ENCODE results near the gene MDH1.
"Not testable (repeated sequence)": the region's sequence is repeated elsewhere in the genome, so short reads cannot be mapped to it uniquely, and the experiment has no call there.

Gene MDH1

DNA sequence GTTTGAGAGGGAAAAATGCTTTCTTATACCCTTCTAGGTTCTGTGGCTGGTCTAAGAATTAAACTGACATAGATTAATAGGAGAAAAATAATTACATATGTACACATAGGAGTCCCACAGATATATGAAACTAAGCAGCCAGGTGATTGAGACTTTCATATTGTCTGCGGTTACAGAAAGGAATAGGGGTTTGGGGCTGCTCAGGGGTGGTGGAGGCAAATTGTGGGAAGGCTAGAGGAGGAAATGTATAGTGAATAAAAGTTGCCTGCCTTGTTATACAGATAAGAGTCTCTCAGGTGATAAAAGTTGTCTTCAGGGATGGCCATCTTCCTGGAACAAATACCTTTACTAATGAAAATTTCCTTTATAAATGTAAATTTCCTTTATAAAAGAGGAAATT, 28.6 kb downstream of the MDH1 start:
- no peak for DNase-seq (ENCODE audit: low read depth)
- no peak overlapping the region for H3K4me3 ChIP-seq (ENCODE audit: control insufficient read depth, low read depth, low read length)
- TF ChIP-seq, protein P1, sequence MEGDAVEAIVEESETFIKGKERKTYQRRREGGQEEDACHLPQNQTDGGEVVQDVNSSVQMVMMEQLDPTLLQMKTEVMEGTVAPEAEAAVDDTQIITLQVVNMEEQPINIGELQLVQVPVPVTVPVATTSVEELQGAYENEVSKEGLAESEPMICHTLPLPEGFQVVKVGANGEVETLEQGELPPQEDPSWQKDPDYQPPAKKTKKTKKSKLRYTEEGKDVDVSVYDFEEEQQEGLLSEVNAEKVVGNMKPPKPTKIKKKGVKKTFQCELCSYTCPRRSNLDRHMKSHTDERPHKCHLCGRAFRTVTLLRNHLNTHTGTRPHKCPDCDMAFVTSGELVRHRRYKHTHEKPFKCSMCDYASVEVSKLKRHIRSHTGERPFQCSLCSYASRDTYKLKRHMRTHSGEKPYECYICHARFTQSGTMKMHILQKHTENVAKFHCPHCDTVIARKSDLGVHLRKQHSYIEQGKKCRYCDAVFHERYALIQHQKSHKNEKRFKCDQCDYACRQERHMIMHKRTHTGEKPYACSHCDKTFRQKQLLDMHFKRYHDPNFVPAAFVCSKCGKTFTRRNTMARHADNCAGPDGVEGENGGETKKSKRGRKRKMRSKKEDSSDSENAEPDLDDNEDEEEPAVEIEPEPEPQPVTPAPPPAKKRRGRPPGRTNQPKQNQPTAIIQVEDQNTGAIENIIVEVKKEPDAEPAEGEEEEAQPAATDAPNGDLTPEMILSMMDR (IDR thresholded peaks at IDR 0.05; ENCODE audit: control insufficient read depth, insufficient read depth, low read depth, low read length, missing control alignments): no peak

DNA sequence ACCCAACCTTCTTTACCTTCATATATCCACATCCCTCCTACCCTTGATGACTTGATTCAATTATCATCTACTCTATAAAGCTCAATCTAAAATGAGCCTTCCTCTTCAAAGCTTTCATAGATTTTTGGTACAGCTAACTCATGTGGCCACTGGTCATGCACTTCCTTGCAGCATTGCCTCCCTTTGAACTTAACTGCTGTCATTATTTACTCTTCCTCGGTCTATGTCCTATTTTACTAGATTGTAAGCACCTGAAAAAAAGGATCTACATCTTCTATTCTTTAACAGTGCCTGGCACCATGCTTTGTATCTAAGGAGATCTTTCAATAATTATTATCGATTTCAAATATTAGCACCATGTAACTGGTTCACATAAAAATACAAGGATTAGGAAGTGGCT, 30.6 kb downstream of the MDH1 start:
- H3K4me3 ChIP-seq (ENCODE audit: control insufficient read depth, low read depth, low read length): no peak overlapping the region
- TF ChIP-seq, protein P1 (IDR thresholded peaks at IDR 0.05; ENCODE audit: control insufficient read depth, insufficient read depth, low read depth, low read length, missing control alignments): no peak
- no peak for DNase-seq (ENCODE audit: low read depth)

DNA sequence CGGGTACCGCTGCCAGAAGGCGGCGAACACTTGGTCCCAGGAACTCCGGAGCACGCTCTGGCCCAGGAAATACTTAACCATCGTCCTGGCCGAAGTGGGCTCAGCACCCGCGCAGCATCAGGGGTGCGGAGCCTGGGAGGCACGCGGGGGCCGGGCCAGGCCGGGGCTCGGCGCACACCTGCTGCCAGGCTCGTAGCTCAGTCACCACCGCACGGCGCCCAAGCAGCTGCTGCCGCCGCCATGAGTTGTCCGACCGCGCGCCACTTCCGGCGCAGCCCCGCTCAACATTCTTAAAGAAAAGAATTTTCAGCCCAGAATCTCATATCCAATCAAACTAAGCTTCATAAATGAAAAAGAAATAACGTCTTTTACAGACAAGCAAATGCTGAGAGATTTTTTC, 34.0 kb downstream of the MDH1 start:
- H3K4me3 ChIP-seq (ENCODE audit: control insufficient read depth, low read depth, low read length): no peak overlapping the region
- no peak for DNase-seq (ENCODE audit: low read depth)
- TF ChIP-seq, protein P1 (IDR thresholded peaks at IDR 0.05; ENCODE audit: control insufficient read depth, insufficient read depth, low read depth, low read length, missing control alignments): no peak

DNA sequence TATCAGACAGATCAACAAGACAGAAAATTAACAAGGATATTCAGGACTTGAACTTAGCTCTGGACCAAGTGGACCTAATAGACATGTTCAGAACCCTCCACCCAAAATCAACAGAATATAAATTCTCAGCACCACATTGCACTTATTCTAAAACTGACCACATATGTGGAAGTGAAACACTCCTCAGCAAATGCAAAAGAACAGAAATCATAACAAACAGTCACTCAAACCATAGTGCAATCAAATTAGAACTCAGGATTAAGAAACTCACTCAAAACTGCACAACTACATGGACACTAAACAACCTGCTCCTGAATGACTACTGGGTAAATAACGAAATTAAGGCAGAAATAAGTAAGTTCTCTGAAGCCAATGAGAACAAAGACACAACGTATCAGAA, 35.0 kb downstream of the MDH1 start:
- DNase-seq (ENCODE audit: low read depth); H3K4me3 ChIP-seq (ENCODE audit: control insufficient read depth, low read depth, low read length): not testable (repeated sequence)

DNA sequence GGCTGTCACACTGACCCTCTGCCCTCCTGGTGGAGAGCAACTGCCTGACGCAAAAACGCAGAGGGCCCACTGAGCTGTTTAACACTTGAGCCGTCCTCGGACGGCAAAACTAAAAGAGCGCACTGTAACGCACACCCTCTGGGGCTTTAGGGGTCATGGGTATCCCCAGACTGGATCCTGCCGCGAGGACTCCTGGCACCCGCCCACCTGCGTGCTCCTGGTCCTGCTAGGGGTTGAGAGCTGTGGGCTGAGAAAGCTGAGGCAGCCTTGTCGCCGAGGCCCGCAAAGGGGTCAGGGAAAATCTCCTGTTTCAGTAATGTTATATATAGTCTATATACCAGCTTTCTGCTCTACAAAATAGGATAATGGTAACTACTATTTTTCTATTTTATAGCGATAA, 39.1 kb downstream of the MDH1 start:
- TF ChIP-seq, protein P1 (IDR thresholded peaks at IDR 0.05; ENCODE audit: control insufficient read depth, insufficient read depth, low read depth, low read length, missing control alignments): no peak

DNA sequence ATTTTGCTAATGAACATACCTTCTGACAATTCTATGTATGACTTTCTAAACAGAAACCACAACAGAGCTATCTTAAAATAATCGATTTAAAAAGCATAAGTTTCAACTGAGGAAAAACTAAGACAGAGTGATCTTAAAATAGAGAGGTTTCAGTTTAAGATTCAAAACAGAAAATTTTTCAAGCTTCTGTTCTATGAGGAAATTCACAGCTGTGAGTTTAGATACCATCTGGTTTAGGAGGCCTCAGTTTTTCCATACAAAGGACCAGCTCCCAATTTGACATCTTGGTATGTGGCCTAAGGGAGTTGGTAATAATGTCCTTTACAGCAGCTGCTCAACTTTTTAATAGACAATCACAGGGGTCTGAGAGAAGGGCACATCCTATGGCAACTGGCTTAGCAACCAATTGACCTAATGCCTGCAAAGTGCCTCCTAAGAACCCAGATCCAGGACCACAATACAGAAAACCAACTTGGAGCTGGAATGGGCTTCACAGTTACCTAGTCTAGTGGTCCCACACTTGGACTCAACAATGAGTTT, 39.7 kb downstream of the MDH1 start:
- H3K4me3 ChIP-seq (ENCODE audit: control insufficient read depth, low read depth, low read length): no peak overlapping the region
- TF ChIP-seq, protein P1 (IDR thresholded peaks at IDR 0.05; ENCODE audit: control insufficient read depth, insufficient read depth, low read depth, low read length, missing control alignments): no peak
- DNase-seq (ENCODE audit: low read depth): no peak

More for the DNA sequence above, 39.1 kb downstream of the MDH1 start:
- DNase-seq (ENCODE audit: low read depth): no peak
- no peak overlapping the region for H3K4me3 ChIP-seq (ENCODE audit: control insufficient read depth, low read depth, low read length)

DNA sequence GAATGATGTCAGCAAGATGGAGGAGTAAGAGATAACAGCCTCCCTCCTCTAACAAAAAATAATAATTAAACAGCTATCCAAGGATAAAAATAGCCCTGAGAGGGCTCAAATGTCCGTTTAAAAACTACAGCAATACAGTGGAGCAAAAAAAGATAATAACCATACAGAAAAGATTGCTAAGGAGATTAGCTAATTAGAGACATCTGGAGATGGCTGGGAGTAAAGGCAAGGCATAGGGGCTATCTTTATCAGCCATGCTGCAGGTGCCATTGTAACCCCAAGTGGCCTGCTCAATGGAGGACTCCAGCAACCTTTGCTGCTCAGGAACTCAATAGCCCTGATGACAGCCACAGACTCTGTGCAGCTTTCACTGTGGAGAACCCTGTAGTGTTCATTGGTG, 42.7 kb downstream of the MDH1 start:
- no peak for DNase-seq (ENCODE audit: low read depth)
- TF ChIP-seq, protein P1 (IDR thresholded peaks at IDR 0.05; ENCODE audit: control insufficient read depth, insufficient read depth, low read depth, low read length, missing control alignments): no peak
- no peak overlapping the region for H3K4me3 ChIP-seq (ENCODE audit: control insufficient read depth, low read depth, low read length)
